H1 (cell line): Measurements from ENCODE around the gene NHLH1. TPM values are rescaled to one million over a fixed set of nuclear protein-coding genes. Genes with fewer than 3 reads are reported as not detected.

Source experiments
- CTCF ChIA-PET: fragments of 300-600 bp; sonication (Branson Sonifier 250); formaldehyde crosslinking; loops from one replicate; lab custom pipeline; 2021; ENCODE audit not compliant: partially characterized antibody; lab: Charles Lee
- POLR2A ChIA-PET: fragments of 300-600 bp; sonication (Branson Sonifier 250); formaldehyde crosslinking; loops from one replicate; lab custom pipeline; 2021; ENCODE audit warnings: inconsistent platforms; ENCODE audit not compliant: partially characterized antibody; lab: Charles Lee
- DNase-seq, 2 experiments: peaks; one replicate each; pipeline versions ENCODE4 v3.0.0 to v3.0.0-alpha.2; 2010 to 2022; ENCODE audit warnings: low spot score in 2 of 2, low read depth in 1 of 2, mixed read lengths in 1 of 2
- FAIRE-seq: peaks from 2 replicates; lab custom pipeline; 2011; peaks lifted over from hg19 to GRCh38; lab: Jason Lieb, UNC
- H2AFZ ChIP-seq: 2 replicates; pipeline ENCODE4 v1.8.1; 2012; ENCODE audit warnings: low read length, inconsistent platforms
- H2AK5ac ChIP-seq: 2 replicates; pipeline ENCODE4 v1.6.1; 2013; ENCODE audit warnings: low read depth, low read length
- H2BK120ac ChIP-seq: replicated peaks from 2 replicates; pipeline ENCODE3; 2013; ENCODE audit warnings: low read depth, low read length, inconsistent platforms
- H2BK12ac ChIP-seq: 2 replicates; pipeline ENCODE4 v1.6.1; 2013; ENCODE audit warnings: low read depth, low read length
- H2BK15ac ChIP-seq: 2 replicates; pipeline ENCODE4 v1.6.1; 2013; ENCODE audit warnings: low read length
- H2BK20ac ChIP-seq: 2 replicates; pipeline ENCODE4 v1.6.1; 2013; ENCODE audit warnings: low read length
- H2BK5ac ChIP-seq: 2 replicates; pipeline ENCODE4 v1.6.1; 2013; ENCODE audit warnings: low read depth, low read length
- H3K14ac ChIP-seq: 2 replicates; pipeline ENCODE4 v1.6.1; 2013; ENCODE audit warnings: inconsistent platforms; ENCODE audit not compliant: insufficient read length
- H3K18ac ChIP-seq: 2 replicates; pipeline ENCODE4 v1.6.1; 2013; ENCODE audit warnings: low read length; ENCODE audit errors: extremely low read depth
- H3K23ac ChIP-seq: 2 replicates; pipeline ENCODE4 v1.6.1; 2013; ENCODE audit warnings: inconsistent platforms; ENCODE audit not compliant: insufficient read length
- H3K23me2 ChIP-seq: 2 replicates; pipeline ENCODE4 v1.6.1; 2013; ENCODE audit warnings: low read depth, low read length
- H3K27ac ChIP-seq: 2 replicates; pipeline ENCODE4 v1.6.1; 2011; ENCODE audit warnings: low read depth, low read length, inconsistent platforms
- H3K27me3 ChIP-seq, 4 experiments: replicated peaks in 1 of 4; 1 replicate in 1 of 4; 2 replicates in 3 of 4; pipeline versions ENCODE4 v1.6.1 to v1.8.1; 2011 to 2013; ENCODE audit warnings: low read length in 3 of 4, mild to moderate bottlenecking in 3 of 4, inconsistent platforms in 2 of 4, mixed read lengths in 2 of 4, moderate library complexity in 1 of 4; ENCODE audit not compliant: control insufficient read depth in 3 of 4, insufficient read depth in 3 of 4; ENCODE audit errors: extremely low read depth in 1 of 4
- H3K36me3 ChIP-seq, 4 experiments: 2 replicates each; pipeline versions ENCODE4 v1.6.1 to v1.8.1; 2011 to 2013; ENCODE audit warnings: mild to moderate bottlenecking in 4 of 4, low read length in 3 of 4, moderate library complexity in 2 of 4, control low read depth in 1 of 4, inconsistent platforms in 1 of 4; ENCODE audit not compliant: insufficient read depth in 4 of 4, control insufficient read depth in 2 of 4
- H3K4ac ChIP-seq: replicated peaks from 2 replicates; pipeline ENCODE3; 2013; ENCODE audit warnings: low read length, low read depth, mixed read lengths, inconsistent platforms; ENCODE audit not compliant: insufficient read length
- H3K4me1 ChIP-seq, 4 experiments: replicated peaks in 1 of 4; 1 replicate in 1 of 4; 2 replicates in 3 of 4; pipeline versions ENCODE4 v1.6.1 to v1.8.1; 2011 to 2013; ENCODE audit warnings: low read length in 3 of 4, inconsistent platforms in 2 of 4, mixed read lengths in 1 of 4; ENCODE audit not compliant: insufficient read depth in 4 of 4, control insufficient read depth in 3 of 4
- H3K4me2 ChIP-seq, 2 experiments: 2 replicates each; pipeline versions ENCODE4 v1.6.1 to v1.8.1; 2011 to 2013; ENCODE audit warnings: low read depth in 2 of 2, low read length in 2 of 2, control low read depth in 1 of 2, inconsistent platforms in 1 of 2, mild to moderate bottlenecking in 1 of 2; ENCODE audit not compliant: insufficient read depth in 1 of 2
- H3K4me3 ChIP-seq, 4 experiments: fragments of 200-600, 300-600 bp in 1 of 4; sonication (generic), shearing (Covaris generic), sonication (Bioruptor Twin) in 1 of 4; 2 replicates each; pipeline versions ENCODE4 v1.5.1 to v1.8.1; 2011 to 2016; ENCODE audit warnings: low read length in 4 of 4, low read depth in 3 of 4, control low read depth in 2 of 4, inconsistent platforms in 2 of 4, mild to moderate bottlenecking in 2 of 4, mixed read lengths in 1 of 4, moderate library complexity in 1 of 4; ENCODE audit not compliant: insufficient read depth in 2 of 4; ENCODE audit errors: extremely low read depth in 1 of 4
- H3K56ac ChIP-seq: replicated peaks from 2 replicates; pipeline ENCODE3; 2013; ENCODE audit warnings: low read depth, mild to moderate bottlenecking, mixed read lengths, low read length, inconsistent platforms; ENCODE audit not compliant: insufficient read length
- H3K79me1 ChIP-seq: 2 replicates; pipeline ENCODE4 v1.6.1; 2013; ENCODE audit warnings: low read depth, low read length, control low read depth
- H3K79me2 ChIP-seq, 2 experiments: 2 replicates each; pipeline versions ENCODE4 v1.6.1 to v1.8.1; 2012 to 2013; ENCODE audit warnings: low read length in 2 of 2, mild to moderate bottlenecking in 2 of 2, inconsistent platforms in 1 of 2; ENCODE audit not compliant: insufficient read depth in 2 of 2, control insufficient read depth in 1 of 2
- H3K9ac ChIP-seq, 4 experiments: replicated peaks in 1 of 4; 1 replicate in 1 of 4; 2 replicates in 3 of 4; pipeline versions ENCODE4 v1.6.1 to v1.8.1; 2011 to 2013; ENCODE audit warnings: low read depth in 3 of 4, low read length in 3 of 4, control low read depth in 2 of 4, mild to moderate bottlenecking in 2 of 4, moderate library complexity in 2 of 4, inconsistent platforms in 1 of 4; ENCODE audit errors: extremely low read depth in 1 of 4
- H3K9me3 ChIP-seq, 2 experiments: 2 replicates each; pipeline versions ENCODE4 v1.6.1 to v1.8.1; 2012 to 2013; ENCODE audit warnings: mild to moderate bottlenecking in 2 of 2, moderate library complexity in 2 of 2, control low read depth in 1 of 2, inconsistent platforms in 1 of 2, low read depth in 1 of 2, low read length in 1 of 2, mixed read lengths in 1 of 2; ENCODE audit not compliant: insufficient read depth in 2 of 2
- H4K20me1 ChIP-seq, 2 experiments: replicated peaks in 1 of 2; 2 replicates each; pipeline versions ENCODE3 to v1.8.1; 2011 to 2013; ENCODE audit warnings: inconsistent platforms in 2 of 2, low read length in 2 of 2, mild to moderate bottlenecking in 1 of 2; ENCODE audit not compliant: insufficient read depth in 2 of 2, control insufficient read depth in 1 of 2
- H4K5ac ChIP-seq: 2 replicates; pipeline ENCODE4 v1.6.1; 2013; ENCODE audit warnings: low read length, low read depth, mixed read lengths, inconsistent platforms; ENCODE audit not compliant: insufficient read length
- H4K8ac ChIP-seq: 2 replicates; pipeline ENCODE4 v1.8.0; 2013; ENCODE audit warnings: mild to moderate bottlenecking, moderate library complexity, low read length, inconsistent platforms; ENCODE audit not compliant: insufficient read depth; ENCODE audit errors: extremely low read depth
- H4K91ac ChIP-seq: replicated peaks from 2 replicates; pipeline ENCODE3; 2013; ENCODE audit warnings: low read length, mixed read lengths, inconsistent platforms; ENCODE audit not compliant: insufficient read length
- RBBP5 ChIP-seq: IDR thresholded peaks from 2 replicates; pipeline ENCODE4 v1.7.1; 2012; ENCODE audit warnings: low read depth, mild to moderate bottlenecking, inconsistent platforms, low read length, moderate library complexity, borderline replicate concordance
- TAF1 ChIP-seq: IDR thresholded peaks from 2 replicates; pipeline ENCODE4 v1.6.1; 2011; ENCODE audit warnings: mild to moderate bottlenecking, low read depth, low read length
- WGBS, 2 experiments: shearing (Covaris generic) in 1 of 2; methylation state at CpG; one replicate each; pipeline versions ENCODE4 v1.1.6 to v1.1.7; 2013 to 2015; ENCODE audit warnings: low lambda C conversion rate in 2 of 2, mixed read lengths in 2 of 2, inconsistent platforms in 1 of 2, low coverage in 1 of 2, missing lambda C conversion rate in 1 of 2; ENCODE audit not compliant: insufficient replicate concordance in 2 of 2, insufficient coverage in 1 of 2, insufficient read length in 1 of 2; ENCODE audit errors: extremely low coverage in 1 of 2, missing lambda C conversion rate in 1 of 2; 5-methylcytosine and 5-hydroxymethylcytosine counted together
- polyA plus RNA-seq, 7 experiments: library from polyadenylated mRNA; depleted of rRNA in 3 of 7; stranded (reverse) in 5 of 7; unstranded in 2 of 7; fragments of >200 nt in 5 of 7; fragments of 200-250 nt in 2 of 7; gene quantifications; 1 replicate in 5 of 7; 2 replicates in 1 of 7; 4 replicates in 1 of 7; pipeline versions ENCODE4 v1.2.1 to v1.2.3, GENCODE V29; 2011 to 2013; ENCODE audit warnings: missing spikeins in 2 of 7, mixed read lengths in 2 of 7
- total RNA-seq: library from RNA; stranded (reverse); fragmentation: NEBNext Ultra II Directional; extraction: Animal tissue kit (Norgen Biotek cat#: 25700); gene quantifications from 2 replicates; pipeline ENCODE4 v1.2.1, GENCODE V29; 2021
- TF ChIP-seq, protein P1 (sequence below): IDR thresholded peaks from 2 replicates; pipeline ENCODE4 v1.6.1; 2012; ENCODE audit warnings: inconsistent platforms

NHLH1 gene
- total and polyA plus RNA-seq, 2 of the 8 experiments (the other 6 are each of a cell fraction or from before 2014, with no cell fraction given), result 0.39 to 0.91 TPM

DNA sequence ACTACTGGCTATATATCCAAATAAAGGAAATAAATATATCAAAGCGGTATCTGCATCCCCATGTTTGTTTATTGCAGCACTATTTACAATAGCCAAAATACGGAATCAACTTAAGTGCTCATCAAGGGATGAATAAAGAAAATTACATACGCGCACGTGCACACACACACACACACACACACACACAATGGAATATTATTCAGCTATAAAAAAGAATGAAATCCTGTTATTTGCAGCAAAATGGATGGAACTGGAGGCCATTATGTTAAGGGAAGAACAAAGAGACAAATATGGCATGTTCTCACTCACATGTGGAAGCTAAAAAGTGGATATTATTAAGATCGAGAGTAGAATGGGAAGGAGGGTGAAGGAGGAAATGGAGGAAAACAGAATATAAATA lies 44.0 kb upstream of the NHLH1 start:
- Histone ChIP-seq H3K36me3 (peaks cover 10 to 53% (median 24%) of the 10 kb centered on the region in 4 experiments), H2BK15ac (no peak overlapping the region), H3K27ac (no peak overlapping the region), H3K23ac (no peak overlapping the region), H4K5ac (no peak overlapping the region), H4K20me1 (peaks cover 0 to 1% of the 10 kb centered on the region in 2 experiments), H3K4me2 (no peak overlapping the region), H3K14ac (no peak overlapping the region), H2BK120ac (no peak overlapping the region), H4K8ac (no peak overlapping the region), H3K27me3 (no peaks in the 10 kb centered on the region), H3K18ac (no peak overlapping the region)
- no peak for FAIRE-seq
- WGBS, 2 experiments, result 96% methylated on average over 6 of the region's 6 CpGs; no CpG with 5 or more reads in 1 of the 2 experiments
- TF ChIP-seq TAF1, result no peak
- TF ChIP-seq RBBP5, result no peak
- TF ChIP-seq, protein P1, sequence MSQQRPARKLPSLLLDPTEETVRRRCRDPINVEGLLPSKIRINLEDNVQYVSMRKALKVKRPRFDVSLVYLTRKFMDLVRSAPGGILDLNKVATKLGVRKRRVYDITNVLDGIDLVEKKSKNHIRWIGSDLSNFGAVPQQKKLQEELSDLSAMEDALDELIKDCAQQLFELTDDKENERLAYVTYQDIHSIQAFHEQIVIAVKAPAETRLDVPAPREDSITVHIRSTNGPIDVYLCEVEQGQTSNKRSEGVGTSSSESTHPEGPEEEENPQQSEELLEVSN, result no peak
- TF ChIP-seq, all 59 proteins: peak for 0
- H2AFZ ChIP-seq, result no peak overlapping the region
- H2BK20ac ChIP-seq, result no peak overlapping the region
- no peak overlapping the region for H3K4ac ChIP-seq
- no peaks in the 10 kb centered on the region for H3K9me3 ChIP-seq
- H3K56ac ChIP-seq, result no peak overlapping the region
- H3K79me1 ChIP-seq, result no peaks in the 10 kb centered on the region; the same call in 1 of the 2 replicates
- no peak overlapping the region for H2BK5ac ChIP-seq
- H3K4me3 ChIP-seq, result no peak overlapping the region
- ChIA-PET CTCF (interaction anchor here (1.2 to 2.4 kb wide), 2 partner anchors 31 to 66 kb away, joined by 3 to 8 read pairs; no protein-coding TSS in a partner anchor), POLR2A (no interaction called here)
- no peak for DNase-seq
- peaks cover 0 to 5% of the 10 kb centered on the region in 2 experiments; a peak in 2 of 4 replicates for H3K79me2 ChIP-seq
- no peak overlapping the region for H2BK12ac ChIP-seq
- H3K9ac ChIP-seq, result no peak overlapping the region
- H3K23me2 ChIP-seq, result no peaks in the 10 kb centered on the region; the same call in 1 of the 2 replicates
- H2AK5ac ChIP-seq, result no peak overlapping the region
- no peak overlapping the region for H4K91ac ChIP-seq
- no peaks in the 10 kb centered on the region for H3K4me1 ChIP-seq
